GM12873 (cell line): Measurements from ENCODE around the gene GSDME.

ENCODE experiments used
- CTCF ChIP-seq: IDR thresholded peaks from 2 replicates; pipeline ENCODE4 v1.5.1; 2012; ENCODE audit warnings: low read depth, mild to moderate bottlenecking, moderate library complexity, low read length, control low read depth; ENCODE audit not compliant: insufficient read depth; ENCODE audit errors: missing control alignments

The GSDME gene

DNA sequence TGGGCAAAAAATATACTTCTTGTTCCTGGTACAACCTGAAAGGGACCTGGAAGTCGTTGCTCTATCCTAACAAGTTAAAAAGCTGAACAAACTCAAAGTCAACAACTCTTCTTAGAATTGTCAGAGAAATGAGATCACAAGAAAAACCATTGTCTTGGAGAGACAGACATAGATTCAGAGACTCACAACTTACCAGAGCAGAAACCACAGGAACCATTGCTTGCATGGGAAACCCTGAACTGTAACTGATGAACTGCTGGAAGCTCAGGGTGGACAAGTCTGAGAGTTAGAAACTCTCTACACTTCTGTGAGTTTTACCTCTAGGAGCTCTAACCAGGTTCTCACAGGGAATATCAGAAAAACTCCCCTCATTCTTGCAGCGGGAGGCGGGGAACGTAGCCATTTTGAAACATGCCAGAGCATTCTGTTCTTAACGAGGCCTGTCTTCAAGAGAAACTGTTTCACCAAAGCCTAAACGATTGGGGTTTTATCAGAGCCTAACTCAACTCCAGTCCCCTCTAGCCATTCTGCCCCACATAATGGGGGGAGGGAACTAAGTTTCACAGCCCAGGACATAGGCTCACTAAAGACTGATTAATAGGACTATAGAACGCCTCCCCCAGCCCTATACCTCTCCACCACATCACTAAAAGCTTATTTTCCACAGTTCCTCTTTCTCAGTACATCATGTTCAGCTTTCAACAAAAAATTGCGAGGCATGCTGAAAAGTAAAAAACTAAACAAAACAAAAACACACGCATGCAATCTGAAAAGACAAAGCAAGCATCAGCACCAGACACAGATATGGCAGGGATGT is 12.0 kb upstream of the GSDME start:
- TF ChIP-seq CTCF: no peak

- no peak for TF ChIP-seq CTCF
Measured at GRCh38 chr7:24767878-24768569, 10.8 kb upstream of the GSDME start.

DNA sequence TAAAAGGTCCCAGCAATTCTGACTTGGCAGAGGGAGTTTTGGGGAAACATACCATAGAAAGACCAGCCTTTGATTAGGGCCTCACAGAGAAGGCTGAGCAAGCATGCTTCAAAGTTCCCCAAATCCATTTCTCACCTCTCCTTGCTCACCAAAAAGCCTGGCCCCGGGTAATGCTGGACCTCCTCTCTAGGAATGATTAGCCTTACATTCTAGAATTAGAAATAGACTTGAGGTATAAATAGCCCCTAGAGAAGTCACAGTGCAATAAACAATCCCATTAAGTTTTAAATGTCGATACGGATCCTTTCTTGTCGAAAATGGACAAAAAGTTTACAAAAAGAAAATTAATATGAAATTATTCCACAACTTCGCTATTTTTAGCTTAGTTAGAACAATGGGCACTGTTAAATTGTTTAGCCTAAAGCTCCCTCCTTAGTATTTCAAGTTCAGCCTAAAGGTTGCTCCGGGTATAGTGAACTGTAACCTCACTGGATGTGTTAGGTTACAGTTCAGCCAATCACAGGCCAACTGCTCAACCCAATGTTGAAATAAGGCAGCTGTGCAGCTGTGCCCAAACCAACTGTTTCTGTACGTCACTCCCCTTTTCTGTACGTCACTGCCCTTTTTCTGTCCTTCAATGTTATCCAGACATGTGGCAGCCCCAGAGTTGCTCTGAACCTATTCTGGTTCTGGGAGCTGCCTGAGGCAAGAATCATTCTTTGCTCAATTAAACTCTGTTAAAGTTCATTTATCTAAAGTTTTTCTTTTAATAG is 7.9 kb upstream of the GSDME start:
- TF ChIP-seq CTCF: no peak

GRCh38 chr7:24764011-24764410 is 6.7 kb upstream of the GSDME start:
- no peak for TF ChIP-seq CTCF

DNA sequence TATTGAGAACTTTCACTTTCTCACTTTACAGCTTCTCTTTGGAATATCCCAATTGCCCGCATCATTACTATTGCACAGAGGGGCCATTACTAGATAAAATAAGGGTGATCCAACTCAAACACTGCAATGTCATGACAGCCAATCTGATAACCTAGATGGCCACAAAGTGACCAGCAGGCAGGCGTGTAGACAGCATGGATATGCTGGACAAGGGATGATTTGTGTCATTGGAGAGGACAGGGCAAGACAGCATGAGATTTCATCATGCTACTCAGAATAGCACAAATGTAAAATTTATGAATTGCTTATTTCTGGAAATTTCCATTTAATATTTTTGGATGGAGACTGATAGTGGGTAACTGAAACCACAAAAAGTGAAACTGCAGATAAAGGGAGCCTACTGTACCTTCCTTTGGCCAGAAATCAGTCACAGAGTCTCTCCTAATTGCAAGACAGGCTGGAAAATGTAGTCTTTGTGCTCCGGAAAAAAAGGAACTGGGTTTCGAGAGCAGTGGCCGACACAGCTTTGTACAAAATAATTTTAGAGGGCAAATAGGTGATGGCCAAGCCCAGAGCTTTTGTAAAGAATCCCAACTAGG is 6.1 kb upstream of the GSDME start:
- no peak for TF ChIP-seq CTCF

DNA sequence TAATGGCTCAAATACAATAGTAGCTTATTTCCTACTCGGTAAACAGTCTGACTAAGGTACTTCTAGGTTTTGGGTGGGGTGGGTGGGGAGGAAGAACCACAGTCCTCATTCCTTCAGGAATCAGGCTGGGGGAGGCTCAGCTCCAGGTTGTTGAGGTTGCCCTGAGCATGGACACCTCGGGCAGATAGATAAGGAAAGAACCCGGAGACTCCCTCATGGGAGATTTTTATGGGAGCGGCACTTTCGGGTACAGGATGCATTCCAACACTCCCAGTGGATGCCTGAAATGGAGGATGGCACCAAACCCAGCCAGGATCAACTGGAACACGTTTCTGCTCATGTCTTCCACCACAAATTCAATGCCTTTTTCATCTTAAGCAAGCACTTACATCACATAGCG is 5.5 kb upstream of the GSDME start:
- TF ChIP-seq CTCF: no peak
